Right atrium auricular region (tissue), 2 donors: Measurements from ENCODE around the gene ACTR5. TPM values are rescaled to one million over a fixed set of nuclear protein-coding genes. Genes with fewer than 3 reads are reported as not detected.

ENCODE experiments used
- DNase-seq: peaks from one replicate; pipeline ENCODE4 v3.0.0-alpha.2; 2019; ENCODE audit warnings: low spot score
- H3K27ac ChIP-seq, 2 donors: fragments of 200-600 bp; sonication (generic); 1 replicate in 1 of 2; 2 replicates in 1 of 2; pipeline ENCODE4 v1.5.1; 2016 to 2019
- H3K27me3 ChIP-seq, 2 donors: fragments of 200-600 bp; sonication (generic); one replicate each; pipeline versions ENCODE4 v1.5.1 to v1.6.0; 2017 to 2019
- H3K36me3 ChIP-seq: fragments of 200-600 bp; sonication (generic); one replicate; pipeline ENCODE4 v1.5.1; 2016
- H3K4me1 ChIP-seq, 2 donors: fragments of 200-600 bp; sonication (generic); one replicate each; pipeline versions ENCODE4 v1.5.1 to v1.6.0; 2017 to 2019
- H3K4me3 ChIP-seq, 2 donors: fragments of 200-600 bp; sonication (generic); 1 replicate in 1 of 2; 2 replicates in 1 of 2; pipeline ENCODE4 v1.5.1; 2017 to 2019; ENCODE audit warnings: mild to moderate bottlenecking in 1 of 2, moderate library complexity in 1 of 2
- H3K9me3 ChIP-seq, 2 donors: fragments of 200-600 bp; sonication (generic); one replicate each; pipeline ENCODE4 v1.5.1; 2019
- total RNA-seq, 2 donors: library from RNA; depleted of rRNA; stranded (reverse); fragments of >200 nt; gene quantifications; one replicate each; pipeline ENCODE4 v1.1.0, GENCODE V29; 2016
- TF ChIP-seq, protein P1 (sequence below), 2 donors: fragments of 200-600 bp; sonication (generic); IDR thresholded peaks; one replicate each; pipeline ENCODE4 v1.5.1; 2019; ENCODE audit warnings: antibody characterized with exemption in 2 of 2

The ACTR5 gene
- total RNA-seq, 2 donors from 2014 or later: 2.8 to 5.6 TPM

DNA sequence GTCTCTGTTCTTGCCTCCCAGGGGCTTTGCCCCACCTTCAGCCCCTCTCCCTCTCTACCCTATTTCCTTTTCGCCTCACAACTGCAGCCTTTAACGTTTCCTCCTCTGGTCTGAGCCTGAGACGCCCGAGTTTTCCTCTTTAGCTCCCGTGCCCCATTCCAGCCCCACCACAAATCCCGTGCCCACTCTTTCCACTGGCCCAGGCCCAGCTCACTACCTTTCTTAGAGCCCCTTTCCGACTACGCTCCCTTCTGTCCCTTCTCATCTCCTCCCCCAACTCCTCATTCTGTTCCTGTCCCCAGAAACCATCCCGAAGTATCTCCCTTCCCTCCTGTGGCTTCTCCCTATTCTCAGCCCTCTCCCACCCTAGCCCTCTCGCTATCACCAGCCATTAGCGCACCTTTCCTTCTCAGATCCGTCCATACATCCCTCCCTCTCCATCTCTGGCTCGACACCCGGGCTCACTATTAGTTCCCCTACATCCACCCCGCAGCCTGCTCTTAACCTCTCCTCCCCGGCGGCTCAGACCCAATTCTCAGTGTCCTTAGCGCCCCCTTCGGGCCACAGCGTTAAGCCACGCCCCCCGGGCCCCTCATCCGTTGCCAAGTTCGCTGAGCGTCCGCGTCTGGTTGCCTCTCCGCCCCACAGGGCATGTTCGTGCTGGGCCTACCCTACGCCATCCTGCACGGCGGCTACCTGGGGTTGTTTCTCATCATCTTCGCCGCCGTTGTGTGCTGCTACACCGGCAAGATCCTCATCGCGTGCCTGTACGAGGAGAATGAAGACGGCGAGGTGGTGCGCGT is 21.3 kb upstream of the ACTR5 start:
- H3K4me1 ChIP-seq: peaks cover 0 to 70% of the 10 kb centered on the region in 2 donors
- H3K4me3 ChIP-seq: no peak overlapping the region
- H3K9me3 ChIP-seq: no peaks in the 10 kb centered on the region
- no peaks in the 10 kb centered on the region for H3K36me3 ChIP-seq
- DNase-seq: no peak
- H3K27ac ChIP-seq: no peak overlapping the region
- peaks cover 60 to 79% of the 10 kb centered on the region in 2 donors for H3K27me3 ChIP-seq
- TF ChIP-seq, protein P1, sequence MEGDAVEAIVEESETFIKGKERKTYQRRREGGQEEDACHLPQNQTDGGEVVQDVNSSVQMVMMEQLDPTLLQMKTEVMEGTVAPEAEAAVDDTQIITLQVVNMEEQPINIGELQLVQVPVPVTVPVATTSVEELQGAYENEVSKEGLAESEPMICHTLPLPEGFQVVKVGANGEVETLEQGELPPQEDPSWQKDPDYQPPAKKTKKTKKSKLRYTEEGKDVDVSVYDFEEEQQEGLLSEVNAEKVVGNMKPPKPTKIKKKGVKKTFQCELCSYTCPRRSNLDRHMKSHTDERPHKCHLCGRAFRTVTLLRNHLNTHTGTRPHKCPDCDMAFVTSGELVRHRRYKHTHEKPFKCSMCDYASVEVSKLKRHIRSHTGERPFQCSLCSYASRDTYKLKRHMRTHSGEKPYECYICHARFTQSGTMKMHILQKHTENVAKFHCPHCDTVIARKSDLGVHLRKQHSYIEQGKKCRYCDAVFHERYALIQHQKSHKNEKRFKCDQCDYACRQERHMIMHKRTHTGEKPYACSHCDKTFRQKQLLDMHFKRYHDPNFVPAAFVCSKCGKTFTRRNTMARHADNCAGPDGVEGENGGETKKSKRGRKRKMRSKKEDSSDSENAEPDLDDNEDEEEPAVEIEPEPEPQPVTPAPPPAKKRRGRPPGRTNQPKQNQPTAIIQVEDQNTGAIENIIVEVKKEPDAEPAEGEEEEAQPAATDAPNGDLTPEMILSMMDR (IDR thresholded peaks at IDR 0.05): peak in 1 of 2 donors; percentile 43

DNA sequence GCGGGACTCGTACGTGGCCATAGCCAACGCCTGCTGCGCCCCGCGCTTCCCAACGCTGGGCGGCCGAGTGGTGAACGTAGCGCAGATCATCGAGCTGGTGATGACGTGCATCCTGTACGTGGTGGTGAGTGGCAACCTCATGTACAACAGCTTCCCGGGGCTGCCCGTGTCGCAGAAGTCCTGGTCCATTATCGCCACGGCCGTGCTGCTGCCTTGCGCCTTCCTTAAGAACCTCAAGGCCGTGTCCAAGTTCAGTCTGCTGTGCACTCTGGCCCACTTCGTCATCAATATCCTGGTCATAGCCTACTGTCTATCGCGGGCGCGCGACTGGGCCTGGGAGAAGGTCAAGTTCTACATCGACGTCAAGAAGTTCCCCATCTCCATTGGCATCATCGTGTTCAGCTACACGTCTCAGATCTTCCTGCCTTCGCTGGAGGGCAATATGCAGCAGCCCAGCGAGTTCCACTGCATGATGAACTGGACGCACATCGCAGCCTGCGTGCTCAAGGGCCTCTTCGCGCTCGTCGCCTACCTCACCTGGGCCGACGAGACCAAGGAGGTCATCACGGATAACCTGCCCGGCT is 20.6 kb upstream of the ACTR5 start:
- no peak overlapping the region for H3K27ac ChIP-seq
- no peaks in the 10 kb centered on the region for H3K9me3 ChIP-seq
- peaks cover 60 to 79% of the 10 kb centered on the region in 2 donors for H3K27me3 ChIP-seq
- H3K4me3 ChIP-seq: no peak overlapping the region
- no peaks in the 10 kb centered on the region for H3K36me3 ChIP-seq
- DNase-seq: no peak
- H3K4me1 ChIP-seq: peaks cover 0 to 70% of the 10 kb centered on the region in 2 donors
- TF ChIP-seq, protein P1 (IDR thresholded peaks at IDR 0.05): no peak

DNA sequence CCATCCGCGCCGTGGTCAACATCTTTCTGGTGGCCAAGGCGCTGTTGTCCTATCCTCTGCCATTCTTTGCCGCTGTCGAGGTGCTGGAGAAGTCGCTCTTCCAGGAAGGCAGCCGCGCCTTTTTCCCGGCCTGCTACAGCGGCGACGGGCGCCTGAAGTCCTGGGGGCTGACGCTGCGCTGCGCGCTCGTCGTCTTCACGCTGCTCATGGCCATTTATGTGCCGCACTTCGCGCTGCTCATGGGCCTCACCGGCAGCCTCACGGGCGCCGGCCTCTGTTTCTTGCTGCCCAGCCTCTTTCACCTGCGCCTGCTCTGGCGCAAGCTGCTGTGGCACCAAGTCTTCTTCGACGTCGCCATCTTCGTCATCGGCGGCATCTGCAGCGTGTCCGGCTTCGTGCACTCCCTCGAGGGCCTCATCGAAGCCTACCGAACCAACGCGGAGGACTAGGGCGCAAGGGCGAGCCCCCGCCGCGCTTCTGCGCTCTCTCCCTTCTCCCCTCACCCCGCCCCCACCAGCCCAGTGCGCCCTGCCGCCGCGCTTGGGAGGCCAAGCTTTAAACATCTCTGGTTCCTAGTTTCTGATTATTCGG is 20.0 kb upstream of the ACTR5 start:
- peaks cover 0 to 70% of the 10 kb centered on the region in 2 donors for H3K4me1 ChIP-seq
- no peak for DNase-seq
- no peaks in the 10 kb centered on the region for H3K9me3 ChIP-seq
- no peak overlapping the region for H3K27ac ChIP-seq
- peaks cover 60 to 79% of the 10 kb centered on the region in 2 donors for H3K27me3 ChIP-seq
- no peaks in the 10 kb centered on the region for H3K36me3 ChIP-seq
- H3K4me3 ChIP-seq: no peak overlapping the region
- TF ChIP-seq, protein P1 (IDR thresholded peaks at IDR 0.05): no peak

DNA sequence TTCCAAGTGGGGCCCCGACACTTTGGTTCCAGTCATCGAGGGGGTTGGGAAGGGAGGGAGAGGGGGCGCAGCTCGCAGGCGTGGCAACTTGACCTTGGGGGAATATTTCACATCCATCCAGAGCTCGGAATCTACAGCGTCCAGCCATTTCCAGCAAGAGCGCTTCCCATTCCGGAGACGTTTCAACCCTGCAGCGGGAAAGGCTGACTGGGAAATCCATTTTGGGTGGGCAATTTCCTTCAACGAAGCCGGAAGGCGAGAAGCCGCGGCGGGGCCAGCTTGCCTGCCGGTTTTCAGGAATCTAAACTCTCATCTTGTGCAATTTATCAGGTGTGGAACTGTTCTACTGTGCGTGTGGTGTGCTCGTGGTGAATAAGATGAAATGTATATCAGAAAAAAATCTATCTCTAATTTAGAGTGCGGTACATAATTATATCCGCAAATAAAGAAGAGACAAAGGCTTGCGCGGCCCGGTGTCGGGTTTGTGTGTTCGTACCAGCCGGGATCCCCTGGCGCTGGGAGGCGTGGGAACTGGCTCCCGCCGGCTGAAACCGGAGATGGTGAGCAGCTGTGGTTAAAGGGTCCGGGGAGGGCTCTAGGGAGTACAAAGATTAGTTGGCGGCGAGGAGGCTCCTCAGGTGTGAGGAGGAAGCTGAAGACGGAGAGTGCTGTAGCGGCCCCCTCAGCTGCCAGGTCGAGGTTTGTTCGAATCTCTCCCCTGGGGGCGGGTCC is 19.2 kb upstream of the ACTR5 start:
- peaks cover 56 to 75% of the 10 kb centered on the region in 2 donors for H3K27me3 ChIP-seq
- TF ChIP-seq, protein P1 (IDR thresholded peaks at IDR 0.05): no peak
- H3K4me1 ChIP-seq: peaks cover 0 to 63% of the 10 kb centered on the region in 2 donors
- no peaks in the 10 kb centered on the region for H3K9me3 ChIP-seq
- no peaks in the 10 kb centered on the region for H3K36me3 ChIP-seq
- DNase-seq: no peak
- H3K27ac ChIP-seq: no peak overlapping the region
- H3K4me3 ChIP-seq: no peak overlapping the region

DNA sequence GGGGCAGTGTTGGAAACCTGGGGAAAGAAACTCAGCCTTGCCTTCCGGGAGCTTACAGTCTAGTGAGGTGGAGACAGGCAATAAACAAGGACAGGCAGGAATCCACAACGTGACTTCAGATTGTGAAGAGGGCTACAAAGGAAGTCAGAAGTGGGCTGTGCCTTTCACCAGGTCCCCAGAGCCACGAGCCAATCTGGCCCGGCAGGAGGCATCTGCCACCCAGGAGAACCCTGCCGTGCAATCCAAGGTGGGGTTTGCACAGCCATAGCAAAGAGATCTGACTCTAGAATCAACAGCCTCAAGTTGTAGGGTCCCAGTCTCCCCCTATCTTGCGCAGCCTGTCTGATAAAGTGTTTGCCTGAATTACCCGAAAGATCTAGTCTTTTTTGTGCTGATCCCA is 18.5 kb upstream of the ACTR5 start:
- Histone ChIP-seq H3K9me3 (no peaks in the 10 kb centered on the region), H3K4me1 (peaks cover 0 to 57% of the 10 kb centered on the region in 2 donors), H3K27ac (no peak overlapping the region), H3K4me3 (no peak overlapping the region), H3K36me3 (no peaks in the 10 kb centered on the region), H3K27me3 (peaks cover 52 to 69% of the 10 kb centered on the region in 2 donors)
- DNase-seq: no peak
- TF ChIP-seq, protein P1 (IDR thresholded peaks at IDR 0.05): no peak
